ENCODE results near the gene LARP4B. TPM values are rescaled to one million over a fixed set of nuclear protein-coding genes. Genes with fewer than 3 reads are reported as not detected.

LARP4B gene
- total and polyA plus RNA-seq, 2 donors from 2014 or later: 12.9 to 96.6 TPM

GRCh38 chr10:829241-829640, 102.3 kb downstream of the LARP4B start:
- Histone ChIP-seq H3K4me1 (ENCODE audit: control insufficient read depth in 2 of 3, insufficient read depth in 2 of 3, low read depth in 1 of 3, low read length in 3 of 3) (no peaks in the 10 kb centered on the region), H3K36me3 (ENCODE audit: control insufficient read depth in 2 of 3, insufficient read depth in 3 of 3, low read length in 3 of 3) (peaks cover 7 to 43% (median 24%) of the 10 kb centered on the region in 3 donors), H3K27ac (ENCODE audit: low read depth in 2 of 2, low read length in 2 of 2) (no peak overlapping the region), H3K9ac (ENCODE audit: low read length in 3 of 3) (no peak overlapping the region), H3K27me3 (ENCODE audit: control insufficient read depth, insufficient read depth, low read length) (no peaks in the 10 kb centered on the region), H3K9me3 (ENCODE audit: control insufficient read depth in 2 of 3, insufficient read depth in 1 of 3, low read length in 3 of 3) (no peaks in the 10 kb centered on the region), H3K4me3 (ENCODE audit: low read length in 3 of 3) (no peak overlapping the region)
- FAIRE-seq (no peak), DNase-seq (no peak)
- no peak for TF ChIP-seq CTCF (IDR thresholded peaks at IDR 0.05; ENCODE audit: borderline replicate concordance, extremely low read depth, insufficient read depth)
- intact Hi-C loops (cut with DNase I): no loop called here

- Histone ChIP-seq H3K4me3 (ENCODE audit: low read length in 3 of 3) (no peak overlapping the region), H3K27ac (ENCODE audit: low read depth in 2 of 2, low read length in 2 of 2) (no peak overlapping the region), H3K4me1 (ENCODE audit: control insufficient read depth in 2 of 3, insufficient read depth in 2 of 3, low read depth in 1 of 3, low read length in 3 of 3) (no peaks in the 10 kb centered on the region), H3K9me3 (ENCODE audit: control insufficient read depth in 2 of 3, insufficient read depth in 1 of 3, low read length in 3 of 3) (no peaks in the 10 kb centered on the region), H3K36me3 (ENCODE audit: control insufficient read depth in 2 of 3, insufficient read depth in 3 of 3, low read length in 3 of 3) (peaks cover 10 to 46% (median 32%) of the 10 kb centered on the region in 3 donors), H3K27me3 (ENCODE audit: control insufficient read depth, insufficient read depth, low read length) (no peaks in the 10 kb centered on the region), H3K9ac (ENCODE audit: low read length in 3 of 3) (no peak overlapping the region)
- no peak for FAIRE-seq
- no peak for DNase-seq
- TF ChIP-seq CTCF (IDR thresholded peaks at IDR 0.05; ENCODE audit: borderline replicate concordance, extremely low read depth, insufficient read depth): no peak
- intact Hi-C loops (cut with DNase I): no loop called here
These were observed 103.3 kb downstream of the LARP4B start for GRCh38 chr10:828191-828590.

GRCh38 chr10:824946-825345, 106.6 kb downstream of the LARP4B start:
- TF ChIP-seq CTCF (IDR thresholded peaks at IDR 0.05; ENCODE audit: borderline replicate concordance, extremely low read depth, insufficient read depth): no peak
- no peaks in the 10 kb centered on the region for H3K27me3 ChIP-seq (ENCODE audit: control insufficient read depth, insufficient read depth, low read length)
- FAIRE-seq (no peak), DNase-seq (no peak)
- no peak overlapping the region for H3K27ac ChIP-seq (ENCODE audit: low read depth in 2 of 2, low read length in 2 of 2)
- H3K36me3 ChIP-seq (ENCODE audit: control insufficient read depth in 2 of 3, insufficient read depth in 3 of 3, low read length in 3 of 3): peaks cover 18 to 76% (median 53%) of the 10 kb centered on the region in 3 donors
- intact Hi-C loops (cut with DNase I): no loop called here
- no peaks in the 10 kb centered on the region for H3K4me1 ChIP-seq (ENCODE audit: control insufficient read depth in 2 of 3, insufficient read depth in 2 of 3, low read depth in 1 of 3, low read length in 3 of 3)
- no peaks in the 10 kb centered on the region for H3K9me3 ChIP-seq (ENCODE audit: control insufficient read depth in 2 of 3, insufficient read depth in 1 of 3, low read length in 3 of 3)
- H3K4me3 ChIP-seq (ENCODE audit: low read length in 3 of 3): no peak overlapping the region
- H3K9ac ChIP-seq (ENCODE audit: low read length in 3 of 3): no peak overlapping the region

GRCh38 chr10:824497-824896, 107.0 kb downstream of the LARP4B start:
- no peak for TF ChIP-seq CTCF (IDR thresholded peaks at IDR 0.05; ENCODE audit: borderline replicate concordance, extremely low read depth, insufficient read depth)
- peaks cover 18 to 79% (median 58%) of the 10 kb centered on the region in 3 donors for H3K36me3 ChIP-seq (ENCODE audit: control insufficient read depth in 2 of 3, insufficient read depth in 3 of 3, low read length in 3 of 3)
- no peak overlapping the region for H3K9ac ChIP-seq (ENCODE audit: low read length in 3 of 3)
- H3K4me1 ChIP-seq (ENCODE audit: control insufficient read depth in 2 of 3, insufficient read depth in 2 of 3, low read depth in 1 of 3, low read length in 3 of 3): no peaks in the 10 kb centered on the region
- H3K4me3 ChIP-seq (ENCODE audit: low read length in 3 of 3): no peak overlapping the region
- no peaks in the 10 kb centered on the region for H3K9me3 ChIP-seq (ENCODE audit: control insufficient read depth in 2 of 3, insufficient read depth in 1 of 3, low read length in 3 of 3)
- FAIRE-seq (no peak), DNase-seq (no peak)
- H3K27me3 ChIP-seq (ENCODE audit: control insufficient read depth, insufficient read depth, low read length): no peaks in the 10 kb centered on the region
- intact Hi-C loops (cut with DNase I): no loop called here
- H3K27ac ChIP-seq (ENCODE audit: low read depth in 2 of 2, low read length in 2 of 2): no peak overlapping the region

Data from kidney (tissue), 14 donors.